CD4-positive, alpha-beta T cell treated with Interleukin-10 for 1 hour (primary cell): Measurements from ENCODE around the gene WFIKKN2.
"Not testable (repeated sequence)": the region's sequence is repeated elsewhere in the genome, so short reads cannot be mapped to it uniquely, and the experiment has no call there.

Experiments used
- DNase-seq: peaks from one replicate; pipeline ENCODE4 v3.0.0-alpha.2; 2020

The WFIKKN2 gene

DNA sequence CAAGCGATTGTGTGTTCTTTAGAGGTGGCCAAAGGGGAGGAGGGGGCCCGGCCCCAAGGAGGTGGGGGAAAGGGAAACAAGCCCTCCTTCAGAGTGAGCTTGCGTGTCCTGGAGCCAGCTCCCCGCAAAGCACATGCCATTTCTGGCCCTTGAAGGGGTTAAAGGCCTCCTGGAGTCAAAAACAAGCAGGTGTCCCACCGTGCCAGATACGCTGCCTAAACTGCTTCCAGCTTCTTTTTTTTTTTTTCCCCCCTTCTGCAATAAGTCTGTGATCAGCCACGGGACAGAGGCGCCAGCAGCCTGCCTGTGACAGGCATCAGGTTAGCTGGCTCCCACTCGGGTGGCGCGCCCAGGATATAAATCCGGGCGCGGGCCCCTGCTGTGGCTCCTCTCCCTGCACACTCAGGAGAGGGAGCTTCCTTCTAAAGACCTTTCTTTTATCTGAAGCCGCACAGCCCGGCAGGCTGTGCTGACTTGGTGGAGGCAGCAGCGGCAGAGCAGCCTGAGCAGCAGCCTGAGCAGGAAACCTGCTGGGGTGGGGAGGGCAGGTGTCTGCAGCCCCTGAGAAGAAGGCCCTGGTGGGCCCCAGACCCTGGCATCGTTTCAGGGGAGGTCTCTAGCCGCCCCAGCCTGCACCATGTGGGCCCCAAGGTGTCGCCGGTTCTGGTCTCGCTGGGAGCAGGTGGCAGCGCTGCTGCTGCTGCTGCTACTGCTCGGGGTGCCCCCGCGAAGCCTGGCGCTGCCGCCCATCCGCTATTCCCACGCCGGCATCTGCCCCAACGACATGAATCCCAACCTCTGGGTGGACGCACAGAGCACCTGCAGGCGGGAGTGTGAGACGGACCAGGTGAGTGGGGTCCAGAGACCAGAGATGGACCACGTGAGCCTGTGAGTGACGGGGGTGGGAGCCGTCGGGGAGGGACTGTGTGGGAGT is at the start of gene WFIKKN2:
WFIKKN2 (plus strand) TSS at position 286 of the 934 bp plus-strand sequence; CDS start at position 638, 352 bp downstream.
- DNase-seq = no peak

GRCh38 chr17:50785946-50786570 is 49.3 kb upstream of the WFIKKN2 start:
- DNase-seq = no peak

GRCh38 chr17:50787106-50787505 is 48.3 kb upstream of the WFIKKN2 start:
- no peak for DNase-seq

GRCh38 chr17:50790618-50791017 is 44.8 kb upstream of the WFIKKN2 start:
- no peak for DNase-seq

- DNase-seq = no peak
Observed at GRCh38 chr17:50792132-50792531, 43.3 kb upstream of the WFIKKN2 start.

DNA sequence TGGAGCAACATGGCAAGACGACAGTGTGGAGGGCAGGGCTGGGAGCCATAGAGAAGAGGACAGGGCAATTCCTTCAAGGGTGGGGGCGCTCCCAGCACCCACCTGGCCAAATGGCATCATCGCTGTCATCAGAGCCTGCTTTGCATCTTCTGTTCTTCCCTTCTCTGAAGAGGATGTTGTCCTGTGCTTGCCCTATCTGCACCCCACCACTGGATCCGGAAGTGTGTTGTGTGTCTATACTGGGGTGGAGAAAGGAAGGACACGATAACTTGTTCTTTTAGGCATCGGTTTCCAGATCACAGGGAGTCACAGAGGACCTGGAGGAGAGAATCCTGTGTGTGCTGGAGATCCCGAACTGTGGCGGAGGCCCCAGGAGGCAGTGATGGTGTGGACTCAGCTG is 42.4 kb upstream of the WFIKKN2 start:
- no peak for DNase-seq

GRCh38 chr17:50794361-50794760 is 41.0 kb upstream of the WFIKKN2 start:
- no peak for DNase-seq

GRCh38 chr17:50797135-50797810 is 38.1 kb upstream of the WFIKKN2 start:
- DNase-seq = no peak

DNA sequence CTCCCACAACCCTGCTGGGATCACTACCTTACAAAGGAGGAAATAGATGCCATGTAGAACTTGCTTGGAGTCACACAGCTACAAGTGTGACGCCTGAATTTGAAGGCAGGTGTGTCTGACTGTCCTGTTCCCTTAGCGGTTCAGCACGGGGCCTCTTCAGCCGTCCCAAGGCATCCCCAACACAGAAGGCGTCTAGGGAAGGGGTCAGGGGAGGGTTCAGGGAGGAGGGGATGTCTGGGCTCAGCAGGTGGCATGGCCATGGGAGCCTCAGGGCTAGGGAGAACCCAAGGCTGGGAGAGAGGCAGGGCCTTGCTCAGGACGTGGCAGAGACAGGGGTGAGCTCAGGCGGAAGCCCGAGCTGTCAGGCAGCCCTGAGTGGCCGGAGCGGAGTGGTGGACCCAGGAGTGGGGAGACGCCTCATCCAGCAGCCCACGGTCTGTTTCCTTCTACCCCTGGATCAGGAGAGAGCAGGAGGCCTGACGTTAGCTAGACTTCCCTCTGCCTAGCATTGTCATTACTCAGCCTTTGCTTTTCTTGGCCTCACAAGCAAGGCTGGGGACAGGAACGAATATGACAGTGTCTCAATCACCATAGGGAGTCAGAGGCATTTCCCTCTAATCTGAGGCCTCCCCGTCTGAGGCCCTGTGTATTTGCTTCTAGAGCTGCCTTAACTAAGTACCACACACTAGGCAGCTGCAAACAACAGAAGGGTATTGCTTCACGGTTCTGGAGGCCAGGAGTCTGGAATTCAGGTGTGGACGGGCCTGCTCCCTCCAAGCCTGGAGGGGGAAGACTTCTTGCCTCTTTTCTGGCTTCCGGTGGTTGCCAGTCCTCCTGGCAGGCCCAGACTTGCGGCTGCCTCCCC is 36.7 kb upstream of the WFIKKN2 start:
- no peak for DNase-seq

DNA sequence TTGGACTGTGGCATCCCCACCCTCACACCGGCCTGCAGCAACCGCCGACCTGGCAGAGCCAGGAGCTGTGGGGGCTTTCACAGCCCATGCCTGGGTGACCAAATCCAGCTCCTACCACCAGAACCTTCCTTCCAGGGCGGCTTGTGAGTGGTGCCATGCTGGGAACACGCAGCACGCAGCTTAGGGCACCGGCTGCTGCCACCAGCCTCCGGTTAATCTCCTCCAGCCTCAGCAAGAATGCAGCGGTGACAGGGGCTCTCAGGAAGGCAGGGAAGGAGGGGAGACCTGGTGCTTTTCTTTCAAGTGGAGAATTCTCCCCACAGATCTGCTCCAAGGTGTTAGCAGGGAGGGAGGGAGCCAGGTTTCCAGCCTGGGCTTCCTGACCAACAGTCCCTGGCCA is 35.8 kb upstream of the WFIKKN2 start:
- no peak for DNase-seq

DNA sequence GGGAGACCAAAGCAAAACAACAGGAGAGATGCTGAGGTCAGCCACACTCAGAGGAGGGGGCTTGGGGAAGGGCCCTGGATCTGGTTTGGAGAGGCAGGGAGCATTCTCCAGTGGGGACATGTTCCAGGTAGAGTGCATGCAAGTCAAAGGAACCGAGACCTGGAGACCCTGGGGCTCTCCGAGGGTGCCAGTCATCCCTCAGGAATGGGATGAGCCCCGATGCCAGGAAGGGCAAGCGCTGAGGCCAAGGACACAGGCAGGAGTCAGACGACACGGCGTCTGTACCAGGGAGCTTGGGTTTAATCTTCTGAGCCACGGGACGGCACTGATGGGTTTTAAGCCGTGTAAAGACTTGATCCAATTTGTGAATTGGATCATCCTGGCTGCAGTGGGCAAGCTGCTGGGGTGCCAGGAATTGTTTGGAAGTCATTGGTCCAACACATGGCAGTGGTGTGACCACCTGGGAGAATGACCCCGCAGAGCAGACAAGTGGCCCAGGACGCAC is 35.1 kb upstream of the WFIKKN2 start:
- no peak for DNase-seq

GRCh38 chr17:50802609-50803571 is 32.5 kb upstream of the WFIKKN2 start:
- DNase-seq = no peak

GRCh38 chr17:50803676-50804075 is 31.7 kb upstream of the WFIKKN2 start:
- DNase-seq = no peak

GRCh38 chr17:50804749-50805475 is 30.5 kb upstream of the WFIKKN2 start:
- not testable (repeated sequence) for DNase-seq

- no peak for DNase-seq
Observed at GRCh38 chr17:50805486-50805885, 29.9 kb upstream of the WFIKKN2 start.

- no peak for DNase-seq
Observed at GRCh38 chr17:50806141-50806643, 29.2 kb upstream of the WFIKKN2 start.

DNA sequence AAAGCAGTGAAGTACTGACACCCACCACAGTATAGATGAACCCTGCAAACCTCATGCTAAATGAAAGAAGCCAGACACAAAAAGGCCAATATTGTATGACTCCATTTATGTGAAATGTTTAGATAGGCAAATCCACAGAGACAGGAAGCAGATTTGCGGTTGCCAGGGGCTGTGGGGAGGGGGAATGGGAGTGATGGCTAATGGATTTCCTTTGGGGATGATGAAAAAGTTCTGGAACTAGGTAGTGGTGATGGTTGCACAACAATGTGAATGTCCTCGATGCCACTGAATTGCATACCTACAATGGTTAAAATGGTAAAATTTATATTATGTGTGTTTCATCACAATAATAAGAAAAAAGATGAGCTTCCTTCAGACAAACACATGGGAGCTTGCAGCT is 28.4 kb upstream of the WFIKKN2 start:
- DNase-seq = no peak

DNA sequence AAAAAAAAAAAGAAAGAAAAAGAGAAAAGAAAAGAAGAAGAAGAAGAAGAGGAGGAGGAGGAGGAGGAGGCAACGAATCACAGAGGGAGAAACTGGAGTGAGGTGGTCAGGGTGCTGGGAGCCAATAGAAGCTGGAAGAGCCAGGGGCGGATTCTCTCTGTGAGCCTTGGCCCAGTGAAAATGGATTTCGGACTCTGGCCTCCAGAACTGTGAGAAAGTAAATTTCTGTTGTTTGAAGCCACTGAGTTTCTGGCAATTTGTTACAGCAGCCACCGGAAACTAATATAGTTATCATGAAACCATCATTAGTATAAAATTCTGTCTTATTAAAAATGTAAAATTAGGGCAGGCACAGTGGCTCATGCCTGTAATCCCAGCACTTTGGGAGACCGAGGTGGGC is 27.7 kb upstream of the WFIKKN2 start:
- DNase-seq = no peak

GRCh38 chr17:50808413-50808812 is 27.0 kb upstream of the WFIKKN2 start:
- DNase-seq = no peak

GRCh38 chr17:50808888-50809287 is 26.5 kb upstream of the WFIKKN2 start:
- DNase-seq = no peak
